OCI-LY3 (cell line): ENCODE measurements around the gene WDR38.

Experiments
- H2AFZ ChIP-seq: fragments of 200-600, 300-600 bp; shearing (Covaris generic); 2 replicates; pipeline ENCODE4 v1.6.0; 2014; ENCODE audit warnings: antibody characterized with exemption, low read depth, low read length
- H3K27ac ChIP-seq: fragments of 200-600, 300-600 bp; sonication (generic); 2 replicates; pipeline ENCODE4 v1.5.1; 2014; ENCODE audit warnings: mild to moderate bottlenecking, low read length, moderate library complexity, mixed read lengths
- H3K27me3 ChIP-seq: fragments of 200-600, 300-600 bp; sonication (generic); 2 replicates; pipeline ENCODE4 v1.6.1; 2014; ENCODE audit warnings: low read depth, low read length, mixed read lengths
- H3K36me3 ChIP-seq: fragments of 200-600, 300-600 bp; sonication (generic); replicated peaks from 2 replicates; pipeline ENCODE3; 2014; ENCODE audit warnings: low read depth, low read length, mixed read lengths
- H3K4me1 ChIP-seq: fragments of 300-600, 200-600 bp; sonication (generic); 2 replicates; pipeline ENCODE4 v1.6.1; 2014; ENCODE audit warnings: low read length, mixed read lengths
- H3K4me2 ChIP-seq: fragments of 200-600, 300-600 bp; sonication (generic); 2 replicates; pipeline ENCODE4 v1.6.1; 2014; ENCODE audit warnings: low read length, mixed read lengths
- H3K4me3 ChIP-seq: fragments of 300-600, 200-600 bp; sonication (generic); 2 replicates; pipeline ENCODE4 v1.5.1; 2014; ENCODE audit warnings: antibody characterized with exemption, mild to moderate bottlenecking, low read length, moderate library complexity
- H3K79me2 ChIP-seq: fragments of 300-600, 200-600 bp; shearing (Covaris generic); 2 replicates; pipeline ENCODE4 v1.6.1; 2014; ENCODE audit warnings: mild to moderate bottlenecking, low read length, mixed read lengths
- H3K9ac ChIP-seq: fragments of 300-600, 200-600 bp; shearing (Covaris generic); 2 replicates; pipeline ENCODE4 v1.6.0; 2014; ENCODE audit warnings: mild to moderate bottlenecking, low read length, moderate library complexity
- H3K9me3 ChIP-seq: fragments of 200-600, 300-600 bp; shearing (Covaris generic); 2 replicates; pipeline ENCODE4 v1.6.1; 2014; ENCODE audit warnings: low read length, mixed read lengths; ENCODE audit not compliant: insufficient read depth
- H4K20me1 ChIP-seq: fragments of 200-600, 300-600 bp; sonication (generic); 2 replicates; pipeline ENCODE4 v1.6.1; 2016; ENCODE audit warnings: low read length, mixed read lengths; ENCODE audit not compliant: insufficient read depth
- CTCF ChIP-seq: fragments of 200-600, 300-600 bp; sonication (generic); IDR thresholded peaks from 2 replicates; pipeline ENCODE4 v1.5.1; 2014; ENCODE audit warnings: antibody characterized with exemption, low read length, low read depth
- EZH2phosphoT487 ChIP-seq: fragments of 200-600 bp; shearing (Covaris generic); IDR thresholded peaks from 2 replicates; pipeline ENCODE4 v1.6.1; 2018; ENCODE audit warnings: antibody characterized with exemption, mixed run types, low read depth

Gene WDR38

GRCh38 chr9:124890179-124890578, 36.9 kb downstream of the WDR38 start:
- no peak overlapping the region for H3K4me2 ChIP-seq
- H4K20me1 ChIP-seq = no peaks in the 10 kb centered on the region
- no peaks in the 10 kb centered on the region for H3K27me3 ChIP-seq
- TF ChIP-seq CTCF (no peak), EZH2phosphoT487 (no peak)
- no peak overlapping the region for H3K9ac ChIP-seq
- no peak overlapping the region for H3K4me3 ChIP-seq
- H3K79me2 ChIP-seq = no peaks in the 10 kb centered on the region
- no peak overlapping the region for H2AFZ ChIP-seq
- H3K27ac ChIP-seq = no peak overlapping the region
- no peaks in the 10 kb centered on the region for H3K9me3 ChIP-seq
- peaks cover 2% of the 10 kb centered on the region for H3K4me1 ChIP-seq
- peaks cover 14% of the 10 kb centered on the region for H3K36me3 ChIP-seq

- no peaks in the 10 kb centered on the region for H3K9me3 ChIP-seq
- H3K27ac ChIP-seq = no peak overlapping the region
- no peaks in the 10 kb centered on the region for H3K27me3 ChIP-seq
- H4K20me1 ChIP-seq = no peaks in the 10 kb centered on the region
- peaks cover 2% of the 10 kb centered on the region; the same call in 1 of the 2 replicates for H3K4me1 ChIP-seq
- H3K79me2 ChIP-seq = no peaks in the 10 kb centered on the region
- H3K4me2 ChIP-seq = no peak overlapping the region
- H2AFZ ChIP-seq = no peak overlapping the region
- TF ChIP-seq EZH2phosphoT487 (no peak), CTCF (no peak)
- H3K4me3 ChIP-seq = no peak overlapping the region
- H3K9ac ChIP-seq = no peak overlapping the region
- peaks cover 3% of the 10 kb centered on the region for H3K36me3 ChIP-seq
These were observed 40.9 kb downstream of the WDR38 start for GRCh38 chr9:124894035-124894740.

DNA sequence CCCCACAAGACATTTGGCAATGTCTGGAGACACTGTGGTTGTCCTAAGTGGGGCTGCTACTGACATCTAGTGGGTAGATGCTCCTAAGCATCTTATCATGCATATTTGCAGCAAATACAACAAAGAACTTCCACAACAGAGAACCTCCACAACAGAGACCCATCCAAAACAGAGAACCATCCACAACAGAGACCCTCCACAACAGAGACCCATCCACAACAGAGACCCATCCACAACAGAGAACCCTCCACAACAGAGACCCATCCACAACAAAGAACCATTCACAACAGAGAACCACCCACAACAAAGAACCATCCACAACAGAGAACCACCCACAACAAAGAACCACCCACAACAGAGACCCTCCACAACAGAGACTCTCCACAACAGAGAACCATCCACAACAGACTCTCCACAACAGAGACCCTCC, 41.5 kb downstream of the WDR38 start:
- H3K4me2 ChIP-seq = no peak overlapping the region
- no peaks in the 10 kb centered on the region for H3K27me3 ChIP-seq
- no peak overlapping the region for H3K4me3 ChIP-seq
- H3K4me1 ChIP-seq = peaks cover 2% of the 10 kb centered on the region; the same call in 1 of the 2 replicates
- H3K9ac ChIP-seq = no peak overlapping the region
- H3K9me3 ChIP-seq = no peaks in the 10 kb centered on the region
- no peak overlapping the region for H3K27ac ChIP-seq
- no peaks in the 10 kb centered on the region for H4K20me1 ChIP-seq
- TF ChIP-seq EZH2phosphoT487 (no peak), CTCF (peak; percentile 73)
- no peaks in the 10 kb centered on the region for H3K79me2 ChIP-seq
- no peak overlapping the region for H2AFZ ChIP-seq
- H3K36me3 ChIP-seq = peaks cover 3% of the 10 kb centered on the region

DNA sequence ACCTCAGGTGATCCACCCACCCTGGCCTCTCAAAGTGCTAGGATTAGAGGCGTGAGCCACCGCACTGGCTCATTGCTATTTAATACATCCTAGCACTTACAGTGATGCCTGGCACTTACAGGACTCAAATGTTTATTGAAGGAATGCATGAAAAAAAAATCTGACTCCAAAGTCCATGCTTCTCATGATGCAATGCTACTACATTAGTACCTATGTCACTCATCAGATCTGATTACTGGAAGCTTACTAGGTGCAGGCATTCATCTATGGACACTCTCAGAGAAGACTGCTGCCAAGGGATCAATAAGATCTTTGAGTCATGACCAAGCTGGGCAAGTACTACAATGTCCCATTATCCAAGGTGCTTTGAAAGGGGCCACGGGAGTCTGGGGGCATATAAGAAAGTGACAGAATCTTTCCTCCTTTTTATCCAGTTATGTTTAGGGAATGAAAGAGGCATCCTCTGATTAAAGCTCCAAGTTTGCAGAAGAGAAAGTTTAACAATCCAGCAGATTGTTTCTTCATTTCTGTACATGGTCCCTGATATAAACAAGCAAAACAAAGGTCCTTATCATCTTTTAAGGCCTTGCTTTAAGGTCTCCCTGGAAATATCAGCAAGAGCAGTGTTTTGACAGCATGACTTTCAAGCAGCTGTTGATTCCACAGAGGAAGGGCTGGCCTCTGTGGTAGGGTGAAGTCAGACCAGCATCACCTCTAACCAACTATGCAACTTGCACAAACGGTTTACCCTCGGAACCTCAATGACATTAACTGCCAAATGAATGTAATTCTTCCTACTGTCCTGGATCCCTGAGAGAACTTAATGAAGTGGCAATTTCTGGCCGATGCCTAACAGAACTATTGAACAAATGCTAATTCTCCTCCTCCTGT, 44.6 kb downstream of the WDR38 start:
- no peak for TF ChIP-seq EZH2phosphoT487
- TF ChIP-seq CTCF = no peak
- Histone ChIP-seq H4K20me1 (no peaks in the 10 kb centered on the region), H3K27me3 (no peaks in the 10 kb centered on the region), H3K4me2 (no peak overlapping the region), H3K79me2 (no peaks in the 10 kb centered on the region), H3K36me3 (peaks cover 3% of the 10 kb centered on the region), H2AFZ (no peak overlapping the region), H3K9ac (no peak overlapping the region), H3K9me3 (no peaks in the 10 kb centered on the region), H3K27ac (no peak overlapping the region), H3K4me3 (no peak overlapping the region), H3K4me1 (peaks cover 2% of the 10 kb centered on the region; the same call in 1 of the 2 replicates)
